Muscle of arm (tissue), 12 donors: ENCODE measurements around the gene SLC46A3. TPM values are rescaled to one million over a fixed set of nuclear protein-coding genes. Genes with fewer than 3 reads are reported as not detected.
A peak's percentile ranks its signal among the peaks of the same experiment; 100 is the strongest.
"Not testable (repeated sequence)": the region's sequence is repeated elsewhere in the genome, so short reads cannot be mapped to it uniquely, and the experiment has no call there.

Experiments used
- DNase-seq: peaks from one replicate; pipeline ENCODE4 v3.0.0-alpha.2; 2013
- polyA plus RNA-seq, 12 donors: library from polyadenylated mRNA; unstranded; fragments of 120-200 nt; gene quantifications; one replicate each; pipeline ENCODE4 v1.2.1, GENCODE V29; 2013; ENCODE audit not compliant: insufficient read length in 12 of 12

SLC46A3 gene
- polyA plus RNA-seq, 12 donors, result 1.1 to 12.8 (median 1.5) TPM; not detected in 1

DNA sequence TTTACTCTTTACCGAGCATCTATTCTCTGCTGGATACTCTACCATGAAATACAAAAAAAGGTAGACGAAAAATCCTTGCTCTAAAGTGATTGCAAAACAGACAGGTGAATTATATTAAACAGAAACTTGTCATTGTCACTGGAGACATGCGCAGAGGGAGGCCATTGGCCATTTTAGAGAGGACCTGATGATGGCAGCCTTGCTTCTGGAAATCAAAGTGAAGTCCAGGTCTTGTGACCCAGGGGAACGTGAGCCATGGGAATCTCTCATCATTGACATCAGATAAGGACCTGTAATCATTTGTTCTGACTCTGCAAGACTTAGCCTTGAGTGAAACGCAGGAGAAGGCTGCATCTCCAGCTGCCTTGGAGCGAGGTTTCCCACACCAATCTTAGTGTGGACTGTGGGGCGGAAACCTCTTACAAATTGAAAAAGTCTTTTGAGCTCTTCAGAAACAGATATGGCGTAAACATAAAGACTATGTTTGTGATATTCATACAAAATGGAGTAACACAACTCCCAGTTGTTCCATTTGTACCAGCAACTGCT is 16.8 kb upstream of the SLC46A3 start:
- no peak for DNase-seq

- no peak for DNase-seq
Measured at GRCh38 chr13:28734906-28735305, 16.1 kb upstream of the SLC46A3 start.

- no peak for DNase-seq
Measured at GRCh38 chr13:28730762-28731161, 12.0 kb upstream of the SLC46A3 start.

- DNase-seq, result no peak
Measured at GRCh38 chr13:28729541-28729940, 10.8 kb upstream of the SLC46A3 start.

GRCh38 chr13:28728642-28729041 is 9.9 kb upstream of the SLC46A3 start:
- no peak for DNase-seq

- DNase-seq, result no peak
Measured at GRCh38 chr13:28725046-28725610, 6.4 kb upstream of the SLC46A3 start.

DNA sequence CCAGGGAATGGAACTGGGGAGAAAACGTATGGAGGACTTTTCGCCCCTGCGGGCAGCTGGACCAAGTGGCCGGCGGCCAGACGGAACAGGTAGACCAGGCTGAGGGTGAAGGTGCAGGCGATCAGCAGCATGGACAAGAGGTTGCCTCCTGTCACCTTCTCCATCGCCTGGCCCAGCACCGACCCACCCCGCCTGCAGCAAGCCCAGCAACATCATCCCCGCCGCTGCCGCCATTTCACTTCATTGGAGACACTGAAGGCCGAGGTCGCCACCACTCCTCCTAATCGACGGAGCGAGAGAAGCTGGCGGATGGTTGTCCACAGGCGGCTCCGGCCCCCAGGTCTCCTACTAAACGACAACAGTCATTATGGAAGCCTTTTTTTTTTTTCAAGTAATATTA is 5.0 kb upstream of the SLC46A3 start:
- no peak for DNase-seq

DNA sequence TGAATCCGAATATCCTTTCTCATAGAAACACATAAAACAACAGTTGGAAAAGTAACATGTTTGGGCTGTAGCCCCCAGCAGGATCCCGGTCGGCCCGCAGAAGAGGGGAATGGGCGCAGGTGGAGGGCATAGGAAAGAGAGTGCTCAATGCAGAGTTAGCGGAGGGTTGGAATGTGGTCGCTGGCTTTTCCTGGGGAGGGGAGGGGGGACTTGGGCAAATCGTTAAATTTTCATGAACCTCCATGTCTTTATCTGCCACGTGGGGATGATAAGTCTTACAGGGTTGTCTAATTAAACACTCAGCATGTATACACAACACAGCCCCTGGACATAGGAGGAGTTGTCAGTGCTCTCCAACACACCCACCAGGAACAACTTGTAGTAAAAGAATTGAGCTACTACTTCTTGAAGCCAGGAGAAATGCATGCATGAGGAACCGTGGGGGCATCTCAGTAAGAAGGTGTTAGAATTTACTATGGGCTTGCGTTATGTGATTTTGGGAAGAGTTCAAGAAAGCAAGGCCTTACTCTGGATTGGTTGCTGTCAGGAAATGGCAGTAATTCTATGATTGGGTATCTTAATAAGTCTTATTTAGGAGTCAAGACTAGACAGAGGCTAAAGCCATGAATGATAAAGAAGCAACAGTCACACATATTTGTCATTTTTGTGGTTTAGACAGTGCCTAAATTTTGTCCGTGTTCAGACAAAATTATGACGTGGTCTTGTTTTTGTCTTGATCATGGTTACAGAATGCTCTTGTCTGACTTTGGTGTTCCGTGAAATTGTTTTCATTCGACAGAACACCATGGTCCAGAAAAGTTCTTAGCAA is 671 bp upstream of the SLC46A3 start:
- DNase-seq, result no peak

DNA sequence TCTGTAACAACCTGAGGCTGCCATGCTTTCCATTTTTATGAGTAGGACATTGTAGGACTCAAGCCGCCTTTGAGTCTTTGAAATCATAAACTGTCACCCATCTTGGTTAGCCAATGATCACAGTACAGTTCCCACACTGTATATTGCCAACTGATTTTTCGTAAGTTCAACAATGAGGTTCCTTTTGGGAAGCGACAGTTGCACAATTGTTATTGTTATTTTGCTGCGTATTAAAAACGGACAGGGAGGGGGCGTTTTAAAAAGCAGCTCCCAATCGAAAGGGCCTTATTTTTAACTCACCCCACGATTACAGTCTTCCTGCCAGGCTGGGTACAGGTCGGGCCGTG is 601 bp downstream of the SLC46A3 start:
- DNase-seq, result no peak

DNA sequence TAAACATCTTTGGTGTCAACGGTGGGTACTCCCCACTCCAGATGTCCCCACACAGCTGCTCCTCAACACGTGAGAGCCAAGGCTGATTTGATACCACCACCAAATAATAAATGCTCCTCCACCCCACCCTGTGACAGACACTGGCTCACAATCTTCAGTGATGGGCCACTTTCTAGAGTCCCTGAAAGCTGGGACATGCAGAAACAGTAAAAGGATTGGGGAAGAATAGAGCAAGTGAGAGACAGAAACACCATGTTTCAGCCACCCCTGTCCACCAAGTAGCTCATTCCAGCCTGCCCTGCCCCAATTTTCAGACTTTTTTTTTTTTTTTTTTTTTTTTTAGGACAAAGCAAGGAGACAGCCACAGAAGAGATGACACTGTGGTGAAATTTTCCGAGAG is 1.6 kb downstream of the SLC46A3 start:
- no peak for DNase-seq

GRCh38 chr13:28716511-28716910 is 2.3 kb downstream of the SLC46A3 start:
- DNase-seq, result no peak

GRCh38 chr13:28714651-28715050 is 4.1 kb downstream of the SLC46A3 start:
- DNase-seq, result no peak

DNA sequence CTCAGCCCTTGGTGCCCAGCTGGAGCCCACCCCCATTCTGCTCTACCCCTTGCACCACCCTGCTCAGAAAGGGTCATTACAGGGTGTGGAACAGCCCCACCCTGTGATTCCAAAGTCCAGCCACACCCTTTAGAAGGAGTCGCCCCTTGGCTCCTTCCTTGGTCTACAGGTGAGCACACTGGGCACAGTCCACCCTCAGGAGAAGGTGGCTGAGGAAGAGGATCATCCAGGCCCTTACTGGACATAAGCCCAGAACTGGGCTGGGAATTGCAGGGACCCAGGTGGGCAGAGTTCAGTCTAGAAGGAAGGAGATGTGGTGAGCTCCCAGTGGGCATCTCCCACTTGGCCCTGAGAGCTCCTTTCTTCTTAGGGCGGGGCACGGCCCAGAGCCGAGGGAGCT is 8.6 kb downstream of the SLC46A3 start:
- no peak for DNase-seq

DNA sequence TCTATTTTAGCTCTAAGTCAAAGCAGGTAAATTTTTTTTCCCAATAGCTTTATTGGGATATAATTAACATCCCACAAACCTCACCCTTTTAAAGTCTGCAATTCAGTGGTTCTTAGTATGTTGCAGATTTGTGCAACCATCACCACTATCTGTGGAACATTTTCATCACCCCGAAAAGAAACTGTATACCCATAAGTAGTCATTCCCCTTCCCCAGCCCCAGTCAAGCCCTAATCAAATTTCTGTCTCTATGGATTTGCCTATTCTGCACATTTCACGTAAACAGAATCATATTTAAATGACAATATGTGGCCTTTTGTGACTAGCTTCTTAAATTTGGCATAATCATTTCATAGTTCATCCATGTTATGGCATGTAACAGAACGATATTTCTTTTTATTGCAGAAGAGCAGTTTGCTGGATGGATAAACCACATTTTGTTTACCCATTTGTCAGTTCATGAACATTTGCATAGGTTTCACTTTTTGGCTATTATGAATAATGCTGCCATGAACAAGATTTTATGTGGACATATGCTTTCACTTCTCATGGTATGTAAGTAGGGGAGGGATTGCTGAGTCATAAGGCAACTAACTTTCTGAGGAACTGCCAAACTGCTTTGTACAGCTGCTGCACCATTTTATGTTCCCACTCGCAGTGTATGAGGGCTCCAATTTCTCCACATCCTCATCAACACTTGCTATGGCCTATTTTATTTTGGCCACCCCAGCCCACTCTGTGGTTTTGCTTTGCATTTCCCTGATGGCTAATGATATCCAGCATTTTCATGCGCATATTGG is 10.9 kb downstream of the SLC46A3 start:
- peak; percentile 59 for DNase-seq

GRCh38 chr13:28705461-28706083 is 13.2 kb downstream of the SLC46A3 start:
- no peak for DNase-seq

DNA sequence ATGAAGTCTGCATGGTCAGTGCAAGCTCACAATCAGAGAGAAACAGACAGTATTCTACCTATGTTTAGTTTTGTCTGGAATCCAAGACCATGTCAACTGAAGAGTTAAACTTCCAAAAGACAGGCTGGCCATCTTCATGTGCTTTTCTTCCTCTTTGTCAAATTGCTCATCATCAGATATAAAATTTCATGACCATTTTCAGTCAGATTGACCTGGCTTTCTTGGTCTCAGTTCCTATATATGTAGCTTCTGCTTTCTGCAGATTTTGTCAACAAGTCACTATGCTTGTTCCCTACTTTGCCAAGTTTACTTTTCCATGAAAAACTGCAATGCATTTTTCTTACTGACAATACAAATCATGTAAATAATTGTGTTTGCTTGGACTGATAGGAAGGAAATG is 13.9 kb downstream of the SLC46A3 start:
- DNase-seq, result no peak

GRCh38 chr13:28704282-28704681 is 14.5 kb downstream of the SLC46A3 start:
- no peak for DNase-seq

DNA sequence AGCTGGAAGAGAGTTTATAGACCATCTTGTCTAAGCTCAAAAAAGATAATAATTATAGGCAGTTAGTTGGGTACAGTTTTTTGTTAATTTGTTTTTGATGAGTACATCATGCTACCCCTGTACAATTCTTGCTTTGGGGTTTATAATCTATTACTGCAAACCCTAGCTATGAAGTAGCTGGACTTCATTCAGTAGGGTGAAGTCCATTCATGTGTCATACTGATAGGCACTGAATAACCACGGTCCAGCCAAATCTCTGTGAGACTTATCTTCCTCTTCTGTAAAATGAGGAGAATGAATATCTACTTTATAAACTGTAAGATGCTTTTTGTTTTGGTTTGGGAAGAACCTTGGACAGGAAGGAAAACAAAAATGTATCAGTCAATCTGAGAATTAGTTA is 19.5 kb downstream of the SLC46A3 start:
- no peak for DNase-seq

- DNase-seq, result no peak
Measured at GRCh38 chr13:28697441-28697840, 21.3 kb downstream of the SLC46A3 start.

GRCh38 chr13:28693605-28694491 is 24.9 kb downstream of the SLC46A3 start:
- DNase-seq, result not testable (repeated sequence)

- DNase-seq, result no peak
Measured at GRCh38 chr13:28685892-28686291, 32.9 kb downstream of the SLC46A3 start.
